Hepatocyte (in vitro differentiated cells): ENCODE results near the gene APLN.

Experiments used
- EZH2 ChIP-seq: fragments of 200-600 bp; sonication (generic); IDR thresholded peaks from 2 replicates; pipeline ENCODE4 v1.6.1; 2016; ENCODE audit warnings: antibody characterized with exemption, mild to moderate bottlenecking, borderline replicate concordance
- EZH2phosphoT487 ChIP-seq: fragments of 200-600 bp; sonication (generic); IDR thresholded peaks from one replicate; pipeline ENCODE4 v1.6.1; 2018; ENCODE audit warnings: antibody characterized with exemption, mild to moderate bottlenecking, low read depth, moderate library complexity; ENCODE audit not compliant: unreplicated experiment, severe bottlenecking
- TF ChIP-seq, protein P1 (sequence below): fragments of 200-600 bp; sonication (generic); IDR thresholded peaks from 2 replicates; pipeline ENCODE4 v1.5.1; 2016; ENCODE audit warnings: antibody characterized with exemption, mild to moderate bottlenecking; ENCODE audit not compliant: poor library complexity

DNA sequence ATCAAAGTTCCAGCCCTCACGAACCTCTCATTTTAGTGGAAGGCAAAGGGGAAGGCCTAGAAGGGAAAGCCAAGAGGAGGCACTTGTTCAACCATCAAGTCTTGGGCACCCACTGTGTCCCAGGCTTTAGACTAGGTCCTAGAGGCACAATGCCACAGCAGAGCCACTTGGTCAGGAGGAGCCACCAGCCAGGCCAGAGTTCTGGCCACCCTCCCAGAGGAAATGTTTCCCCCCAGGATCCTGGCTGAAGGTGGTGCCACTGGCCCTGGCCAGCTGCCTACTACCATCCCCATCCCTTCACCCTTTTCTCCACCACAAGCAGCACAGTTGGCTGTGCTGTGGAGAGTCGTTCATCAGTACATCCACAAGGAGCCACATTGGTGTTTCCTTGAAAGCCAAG, 49.7 kb upstream of the APLN start:
- TF ChIP-seq EZH2 (no peak), EZH2phosphoT487 (no peak)
- TF ChIP-seq, protein P1, sequence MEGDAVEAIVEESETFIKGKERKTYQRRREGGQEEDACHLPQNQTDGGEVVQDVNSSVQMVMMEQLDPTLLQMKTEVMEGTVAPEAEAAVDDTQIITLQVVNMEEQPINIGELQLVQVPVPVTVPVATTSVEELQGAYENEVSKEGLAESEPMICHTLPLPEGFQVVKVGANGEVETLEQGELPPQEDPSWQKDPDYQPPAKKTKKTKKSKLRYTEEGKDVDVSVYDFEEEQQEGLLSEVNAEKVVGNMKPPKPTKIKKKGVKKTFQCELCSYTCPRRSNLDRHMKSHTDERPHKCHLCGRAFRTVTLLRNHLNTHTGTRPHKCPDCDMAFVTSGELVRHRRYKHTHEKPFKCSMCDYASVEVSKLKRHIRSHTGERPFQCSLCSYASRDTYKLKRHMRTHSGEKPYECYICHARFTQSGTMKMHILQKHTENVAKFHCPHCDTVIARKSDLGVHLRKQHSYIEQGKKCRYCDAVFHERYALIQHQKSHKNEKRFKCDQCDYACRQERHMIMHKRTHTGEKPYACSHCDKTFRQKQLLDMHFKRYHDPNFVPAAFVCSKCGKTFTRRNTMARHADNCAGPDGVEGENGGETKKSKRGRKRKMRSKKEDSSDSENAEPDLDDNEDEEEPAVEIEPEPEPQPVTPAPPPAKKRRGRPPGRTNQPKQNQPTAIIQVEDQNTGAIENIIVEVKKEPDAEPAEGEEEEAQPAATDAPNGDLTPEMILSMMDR = no peak
